Neural progenitor cell (in vitro differentiated cells): ENCODE measurements around the gene HES6. TPM values are rescaled to one million over a fixed set of nuclear protein-coding genes. Genes with fewer than 3 reads are reported as not detected.

Source experiments
- DNase-seq: peaks from one replicate; pipeline ENCODE4 v3.0.0-alpha.2; 2016; ENCODE audit warnings: low spot score
- H2AFZ ChIP-seq: fragments of 200-600 bp; sonication (generic); replicated peaks from 2 replicates; pipeline ENCODE4 v1.6.1; 2016; ENCODE audit warnings: antibody characterized with exemption
- H3F3A ChIP-seq: fragments of 200-600 bp; sonication (generic); 2 replicates; pipeline ENCODE4 v1.6.1; 2016; ENCODE audit warnings: antibody characterized with exemption, low read depth
- H3K27ac ChIP-seq: fragments of 200-600 bp; sonication (generic); 2 replicates; pipeline ENCODE4 v1.5.1; 2016; ENCODE audit warnings: mild to moderate bottlenecking
- H3K27me3 ChIP-seq: fragments of 200-600 bp; sonication (generic); 2 replicates; pipeline ENCODE4 v1.6.1; 2016; ENCODE audit warnings: mild to moderate bottlenecking, moderate library complexity
- H3K36me3 ChIP-seq: fragments of 200-600 bp; sonication (generic); 2 replicates; pipeline ENCODE4 v1.5.1; 2016
- H3K4me1 ChIP-seq: fragments of 200-600 bp; sonication (generic); 2 replicates; pipeline ENCODE4 v1.6.1; 2016; ENCODE audit warnings: mixed run types
- H3K4me2 ChIP-seq: fragments of 200-600 bp; sonication (generic); 2 replicates; pipeline ENCODE4 v1.6.1; 2016
- H3K4me3 ChIP-seq: fragments of 200-600 bp; sonication (generic); 2 replicates; pipeline ENCODE4 v1.5.1; 2016
- H3K79me2 ChIP-seq: fragments of 200-600 bp; sonication (generic); 2 replicates; pipeline ENCODE4 v1.6.1; 2016; ENCODE audit warnings: low read depth
- H3K9ac ChIP-seq: fragments of 200-600 bp; sonication (generic); 2 replicates; pipeline ENCODE4 v1.6.1; 2016
- H3K9me3 ChIP-seq: fragments of 200-600 bp; sonication (generic); 2 replicates; pipeline ENCODE4 v1.5.1; 2016; ENCODE audit warnings: low read depth
- H4K20me1 ChIP-seq: fragments of 200-600 bp; sonication (generic); 2 replicates; pipeline ENCODE4 v1.6.1; 2016; ENCODE audit warnings: low read depth
- H3K27ac Mint-ChIP-seq: 3 replicates; pipeline ENCODE4 v1.8.0; 2021; ENCODE audit warnings: mixed read lengths
- H3K27me3 Mint-ChIP-seq: 2 replicates; pipeline ENCODE4 v1.8.0; 2022; ENCODE audit warnings: low read depth, mild to moderate bottlenecking, inconsistent platforms, moderate library complexity, mixed read lengths; ENCODE audit not compliant: insufficient read depth
- H3K36me3 Mint-ChIP-seq: 3 replicates; pipeline ENCODE4 v1.8.0; 2021; ENCODE audit warnings: mixed read lengths
- H3K4me1 Mint-ChIP-seq: 3 replicates; pipeline ENCODE4 v1.8.0; 2021; ENCODE audit warnings: mixed read lengths
- H3K4me3 Mint-ChIP-seq: 3 replicates; pipeline ENCODE4 v1.8.0; 2021; ENCODE audit warnings: mild to moderate bottlenecking, moderate library complexity, mixed read lengths
- H3K9me3 Mint-ChIP-seq: 3 replicates; pipeline ENCODE4 v1.8.0; 2020; ENCODE audit warnings: mixed read lengths
- EZH2 ChIP-seq: fragments of 200-600 bp; sonication (generic); IDR thresholded peaks from 2 replicates; pipeline ENCODE4 v1.6.1; 2017; ENCODE audit warnings: antibody characterized with exemption, mild to moderate bottlenecking, moderate library complexity
- EZH2phosphoT487 ChIP-seq: fragments of 200-600 bp; sonication (generic); IDR thresholded peaks from 2 replicates; pipeline ENCODE4 v1.6.1; 2017; ENCODE audit warnings: antibody characterized with exemption
- total RNA-seq: library from RNA; depleted of rRNA; stranded (reverse); fragments of >200 nt; gene quantifications from 2 replicates; pipeline ENCODE4 v1.2.3, GENCODE V29; 2015; ENCODE audit warnings: low replicate concordance
- TF ChIP-seq, protein P1 (sequence below): fragments of 200-600 bp; sonication (generic); IDR thresholded peaks from 2 replicates; pipeline ENCODE4 v1.5.1; 2017; ENCODE audit warnings: antibody characterized with exemption, mild to moderate bottlenecking

HES6 gene
- total RNA-seq, 1 donor from 2014 or later, result 5.3 TPM

GRCh38 chr2:238286095-238286494, 46.3 kb upstream of the HES6 start:
- Histone ChIP-seq H3K36me3 (no peaks in the 10 kb centered on the region), H3K4me3 (no peak overlapping the region), H3K79me2 (peaks cover 9% of the 10 kb centered on the region), H3K27ac (no peak overlapping the region), H3F3A (peaks cover 32% of the 10 kb centered on the region), H3K9ac (no peak overlapping the region), H3K4me2 (peak overlapping the region; percentile 1), H3K4me1 (peaks cover 26% of the 10 kb centered on the region), H3K27me3 (peaks cover 23% of the 10 kb centered on the region), H3K9me3 (no peaks in the 10 kb centered on the region), H2AFZ (no peak overlapping the region), H4K20me1 (peaks cover 3% of the 10 kb centered on the region)
- TF ChIP-seq EZH2phosphoT487 (no peak), EZH2 (no peak)
- TF ChIP-seq, protein P1, sequence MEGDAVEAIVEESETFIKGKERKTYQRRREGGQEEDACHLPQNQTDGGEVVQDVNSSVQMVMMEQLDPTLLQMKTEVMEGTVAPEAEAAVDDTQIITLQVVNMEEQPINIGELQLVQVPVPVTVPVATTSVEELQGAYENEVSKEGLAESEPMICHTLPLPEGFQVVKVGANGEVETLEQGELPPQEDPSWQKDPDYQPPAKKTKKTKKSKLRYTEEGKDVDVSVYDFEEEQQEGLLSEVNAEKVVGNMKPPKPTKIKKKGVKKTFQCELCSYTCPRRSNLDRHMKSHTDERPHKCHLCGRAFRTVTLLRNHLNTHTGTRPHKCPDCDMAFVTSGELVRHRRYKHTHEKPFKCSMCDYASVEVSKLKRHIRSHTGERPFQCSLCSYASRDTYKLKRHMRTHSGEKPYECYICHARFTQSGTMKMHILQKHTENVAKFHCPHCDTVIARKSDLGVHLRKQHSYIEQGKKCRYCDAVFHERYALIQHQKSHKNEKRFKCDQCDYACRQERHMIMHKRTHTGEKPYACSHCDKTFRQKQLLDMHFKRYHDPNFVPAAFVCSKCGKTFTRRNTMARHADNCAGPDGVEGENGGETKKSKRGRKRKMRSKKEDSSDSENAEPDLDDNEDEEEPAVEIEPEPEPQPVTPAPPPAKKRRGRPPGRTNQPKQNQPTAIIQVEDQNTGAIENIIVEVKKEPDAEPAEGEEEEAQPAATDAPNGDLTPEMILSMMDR, result no peak
- Mint-ChIP-seq H3K27me3 (peaks cover 9% of the 10 kb centered on the region), H3K36me3 (peaks cover 4% of the 10 kb centered on the region), H3K4me1 (peaks cover 64% of the 10 kb centered on the region), H3K4me3 (peak overlapping the region; percentile 86), H3K9me3 (no peaks in the 10 kb centered on the region), H3K27ac (peak overlapping the region; percentile 99)
- no peak for DNase-seq

DNA sequence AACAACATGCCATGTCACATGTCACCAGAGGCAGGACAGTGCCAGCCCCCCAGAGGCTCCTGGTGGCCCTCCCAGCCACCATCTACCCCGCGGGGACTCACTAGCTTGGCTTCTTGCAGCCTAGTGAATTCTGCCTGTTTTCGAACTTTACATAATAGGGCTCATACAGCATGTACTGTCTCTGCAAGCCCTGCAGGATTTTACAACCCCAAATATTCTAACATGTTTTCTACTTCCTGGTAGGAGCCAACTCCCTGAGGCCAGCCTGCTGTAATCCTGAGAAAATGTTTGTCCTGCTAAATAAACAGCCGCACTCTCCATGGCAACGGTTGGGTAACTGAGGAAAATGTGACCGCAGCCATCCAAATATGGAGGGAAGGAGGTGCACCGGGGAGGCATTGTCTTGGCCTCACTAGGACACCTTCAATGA, 45.8 kb upstream of the HES6 start:
- Mint-ChIP-seq H3K4me1 (peaks cover 63% of the 10 kb centered on the region), H3K9me3 (no peaks in the 10 kb centered on the region), H3K27ac (peak overlapping the region; percentile 99), H3K4me3 (peak overlapping the region; percentile 86), H3K27me3 (peaks cover 9% of the 10 kb centered on the region), H3K36me3 (peaks cover 4% of the 10 kb centered on the region)
- TF ChIP-seq EZH2, result no peak
- no peak for TF ChIP-seq EZH2phosphoT487
- TF ChIP-seq, protein P1, result no peak
- no peak overlapping the region for H3K4me3 ChIP-seq
- DNase-seq, result peak; percentile 65
- peak overlapping the region; percentile 1 for H3K4me2 ChIP-seq
- peaks cover 31% of the 10 kb centered on the region for H3F3A ChIP-seq
- no peak overlapping the region for H2AFZ ChIP-seq
- peaks cover 20% of the 10 kb centered on the region for H3K27me3 ChIP-seq
- H3K9me3 ChIP-seq, result no peaks in the 10 kb centered on the region
- H3K36me3 ChIP-seq, result no peaks in the 10 kb centered on the region
- H3K4me1 ChIP-seq, result peaks cover 26% of the 10 kb centered on the region
- peaks cover 9% of the 10 kb centered on the region for H3K79me2 ChIP-seq
- H3K9ac ChIP-seq, result no peak overlapping the region
- H3K27ac ChIP-seq, result no peak overlapping the region
- H4K20me1 ChIP-seq, result peaks cover 3% of the 10 kb centered on the region

- Mint-ChIP-seq H3K36me3 (peaks cover 4% of the 10 kb centered on the region), H3K4me1 (peaks cover 61% of the 10 kb centered on the region), H3K4me3 (peak overlapping the region; percentile 86), H3K9me3 (no peaks in the 10 kb centered on the region), H3K27ac (peak overlapping the region; percentile 99), H3K27me3 (peaks cover 9% of the 10 kb centered on the region)
- Histone ChIP-seq H3F3A (peaks cover 27% of the 10 kb centered on the region), H3K4me1 (peaks cover 20% of the 10 kb centered on the region), H3K4me3 (no peak overlapping the region), H3K36me3 (no peaks in the 10 kb centered on the region), H3K79me2 (peaks cover 9% of the 10 kb centered on the region), H3K9me3 (no peaks in the 10 kb centered on the region), H3K4me2 (peak overlapping the region; percentile 1), H4K20me1 (peaks cover 3% of the 10 kb centered on the region), H3K27me3 (peaks cover 13% of the 10 kb centered on the region), H3K27ac (no peak overlapping the region), H2AFZ (no peak overlapping the region), H3K9ac (no peak overlapping the region)
- TF ChIP-seq EZH2 (no peak), EZH2phosphoT487 (no peak)
- TF ChIP-seq, protein P1, result no peak
- DNase-seq, result no peak
These were observed 45.1 kb upstream of the HES6 start for GRCh38 chr2:238284802-238285515.
